ENCODE data around the gene ESPNL.

Gene ESPNL

DNA sequence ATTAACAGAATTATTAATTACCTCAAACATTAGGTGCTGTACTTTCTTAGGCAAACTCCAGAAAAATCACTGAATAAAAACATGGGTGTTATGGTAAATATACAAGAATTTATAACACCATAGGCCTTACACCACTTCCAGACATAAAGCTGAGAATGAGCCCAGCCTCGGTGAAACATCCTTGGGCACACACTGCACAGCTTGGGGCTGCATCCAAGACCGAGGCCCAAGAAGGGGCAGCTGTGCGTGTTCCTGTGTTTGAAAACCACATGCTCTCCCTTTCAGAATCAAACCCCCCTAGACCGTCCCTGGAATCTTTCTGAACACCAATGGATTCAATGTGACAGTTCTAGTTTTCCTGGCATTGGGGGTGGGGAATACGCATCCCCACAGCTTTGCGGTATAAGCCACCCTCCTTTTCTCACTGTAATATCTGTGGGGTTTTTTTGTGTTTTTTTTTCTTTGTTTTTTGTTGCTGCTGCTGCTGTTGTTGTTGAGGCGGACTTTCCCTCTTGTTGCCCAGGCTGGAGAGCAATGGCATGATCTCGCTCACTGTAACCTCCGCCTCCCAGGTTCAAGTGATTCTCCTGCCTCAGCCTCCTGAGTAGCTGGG lies 71.5 kb downstream of the ESPNL start:
- no peak for DNase-seq (ENCODE audit: low spot score)

DNA sequence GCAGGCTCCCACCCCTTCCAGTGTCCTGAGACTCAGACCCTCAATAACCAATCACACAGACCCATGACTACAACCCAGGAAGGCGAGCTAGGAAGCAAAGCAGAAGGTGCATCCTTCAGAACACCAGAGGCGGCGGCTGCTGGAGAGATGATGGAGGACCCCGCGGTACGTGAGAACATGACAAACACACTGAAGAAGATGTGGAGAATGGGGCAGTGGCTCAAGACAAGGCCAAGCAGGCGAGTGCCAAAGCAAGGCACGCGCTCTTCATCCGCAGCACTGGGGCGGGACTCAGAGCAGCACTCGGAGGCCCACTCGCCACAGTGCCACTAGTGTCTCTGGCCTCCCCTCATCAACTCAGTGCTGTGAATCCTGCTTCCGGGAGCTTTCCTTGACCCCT lies 72.3 kb downstream of the ESPNL start:
- DNase-seq (ENCODE audit: low spot score), result no peak

DNA sequence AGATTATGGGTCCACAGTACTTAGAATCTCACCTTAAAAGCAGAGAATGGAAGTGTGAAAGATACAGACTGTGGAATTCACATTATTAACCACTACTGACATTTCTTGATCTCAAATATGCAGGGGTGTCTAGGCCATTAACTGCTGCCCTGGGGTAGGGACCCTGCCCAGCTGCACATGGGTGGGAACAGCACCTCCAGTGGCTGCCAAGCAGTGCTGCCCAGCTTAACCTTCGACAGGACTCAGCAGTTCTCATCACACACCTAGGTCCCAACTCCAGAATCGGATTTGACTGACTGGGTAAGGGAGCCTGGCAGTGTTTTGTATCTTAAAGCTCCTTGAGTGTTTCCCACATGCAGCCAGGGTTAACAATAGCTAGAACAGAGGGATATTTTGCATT lies 73.6 kb downstream of the ESPNL start:
- no peak for DNase-seq (ENCODE audit: low spot score)

DNA sequence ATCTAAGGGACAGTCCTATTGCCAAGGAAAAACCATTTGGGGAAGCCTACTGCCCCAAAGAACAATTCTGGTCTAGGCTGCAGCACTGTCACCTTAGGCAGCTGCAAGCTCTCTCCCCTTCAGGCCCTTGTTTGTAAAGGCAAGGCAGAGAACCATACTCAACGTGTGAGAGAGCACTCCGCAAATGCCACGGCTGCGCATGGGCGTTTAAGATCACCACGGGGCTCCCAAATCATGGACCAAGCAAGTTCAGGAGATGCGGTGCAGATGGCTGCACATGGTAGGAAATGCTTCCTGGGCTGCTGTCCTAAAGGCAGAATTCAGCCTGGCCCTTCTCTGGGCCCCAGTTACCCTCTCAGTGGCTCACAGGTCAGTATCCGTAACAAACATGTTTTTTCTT lies 74.2 kb downstream of the ESPNL start:
- no peak for DNase-seq (ENCODE audit: low spot score)

DNA sequence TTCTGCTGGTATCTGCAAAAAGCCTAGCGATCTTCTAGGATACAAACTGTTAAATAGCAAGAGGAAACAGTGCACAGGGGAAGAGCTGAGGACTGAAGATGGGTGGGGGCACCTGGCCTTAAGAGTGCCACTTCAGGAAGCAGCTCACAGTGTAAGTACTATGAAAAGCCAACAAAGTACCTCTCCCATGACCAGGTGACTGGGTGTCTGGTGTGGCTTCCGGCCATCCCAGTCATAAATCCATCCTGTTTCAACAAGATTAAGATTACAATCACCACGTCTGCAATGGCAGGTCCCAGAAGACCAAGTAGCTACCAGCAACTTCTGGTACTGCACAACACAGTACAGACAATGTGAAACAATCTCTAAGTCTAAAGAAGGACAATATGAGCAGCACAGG lies 74.6 kb downstream of the ESPNL start:
- DNase-seq (ENCODE audit: low spot score), result no peak

DNA sequence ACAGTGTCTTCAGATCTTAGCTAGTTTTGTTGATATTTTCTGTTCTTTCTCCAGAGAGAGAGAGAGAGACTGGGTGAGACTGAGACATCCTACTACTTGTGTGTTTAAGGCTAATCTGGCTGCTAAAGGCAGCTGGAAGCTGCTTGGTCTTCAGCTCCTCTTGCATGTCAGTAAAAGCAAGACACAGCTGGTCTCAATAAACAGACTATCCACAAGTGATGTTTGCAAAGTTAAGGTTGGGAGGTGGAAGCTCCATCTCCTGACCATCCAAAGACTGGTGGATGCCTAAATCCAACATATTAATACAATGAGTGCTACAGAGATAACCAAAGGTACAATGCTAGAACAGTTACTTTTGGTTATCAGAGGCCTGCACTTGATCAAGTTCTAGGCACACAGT lies 76.5 kb downstream of the ESPNL start:
- DNase-seq (ENCODE audit: low spot score), result no peak

DNA sequence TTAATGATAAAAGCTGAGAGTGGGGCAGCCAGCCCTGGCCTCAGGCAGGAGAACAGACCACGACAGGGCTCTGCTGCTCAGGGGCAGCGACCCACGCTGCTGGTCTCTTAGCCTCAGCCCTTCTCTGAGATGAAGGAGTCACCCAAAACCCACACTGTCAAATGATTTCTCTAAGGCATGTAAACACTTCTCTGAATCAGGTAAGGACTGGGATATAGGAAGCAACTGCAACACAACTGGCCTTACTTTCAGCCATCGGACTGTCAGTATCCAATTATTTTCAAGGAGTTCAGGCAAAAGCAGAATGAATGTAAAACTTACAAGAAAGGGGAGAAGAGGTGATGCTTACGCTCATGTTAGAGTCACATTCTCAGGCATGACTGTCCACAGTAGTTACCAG lies 80.4 kb downstream of the ESPNL start:
- DNase-seq (ENCODE audit: low spot score), result no peak

DNA sequence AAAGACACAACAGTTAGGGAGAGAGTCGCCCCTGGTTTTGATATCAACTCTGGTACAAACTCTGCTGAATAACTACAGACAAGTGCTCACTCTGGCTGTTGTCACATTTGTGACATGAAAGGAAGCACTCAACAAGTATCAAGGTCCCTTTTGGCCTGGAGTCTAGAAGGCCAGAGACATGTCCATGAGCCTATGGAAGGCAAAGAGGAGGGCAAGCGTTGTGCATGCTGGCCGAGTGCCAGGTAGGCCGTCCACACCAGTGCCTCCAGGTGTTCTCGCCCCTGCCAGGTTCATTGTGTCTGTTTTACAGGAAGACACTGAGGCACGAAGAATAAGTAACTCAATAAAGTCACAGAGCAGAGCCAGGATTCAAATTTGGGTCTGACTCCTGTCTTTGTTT lies 82.2 kb downstream of the ESPNL start:
- no peak for DNase-seq (ENCODE audit: low spot score)

All from kidney tubule cell (primary cell).